Measurements from ENCODE around the gene MOB1B. TPM values are rescaled to one million over a fixed set of nuclear protein-coding genes. Genes with fewer than 3 reads are reported as not detected.

MOB1B gene
- total and polyA plus RNA-seq, 9 donors = 6.4 to 25.7 (median 17.6) TPM

DNA sequence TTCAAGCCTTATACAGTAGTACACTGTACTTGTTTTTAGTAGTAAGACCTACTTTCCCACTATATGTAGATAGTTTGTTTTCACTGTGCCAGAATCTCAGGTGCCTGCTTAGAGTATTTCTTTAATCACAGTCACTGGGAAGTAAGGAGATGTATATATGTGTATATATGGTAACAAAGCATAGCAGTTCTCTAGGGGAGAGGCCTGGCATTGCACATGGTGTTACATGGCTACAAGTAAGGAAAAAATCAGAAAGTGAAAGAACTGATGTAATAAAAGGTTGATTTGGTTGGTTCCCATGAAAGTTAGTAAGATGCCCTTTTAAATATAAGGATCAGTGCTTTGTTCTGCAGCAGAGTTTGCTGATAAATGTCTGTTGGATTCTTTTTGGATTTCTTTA lies 81.9 kb downstream of the MOB1B start:
- intact Hi-C loops (cut with DNase I) = no loop called here

DNA sequence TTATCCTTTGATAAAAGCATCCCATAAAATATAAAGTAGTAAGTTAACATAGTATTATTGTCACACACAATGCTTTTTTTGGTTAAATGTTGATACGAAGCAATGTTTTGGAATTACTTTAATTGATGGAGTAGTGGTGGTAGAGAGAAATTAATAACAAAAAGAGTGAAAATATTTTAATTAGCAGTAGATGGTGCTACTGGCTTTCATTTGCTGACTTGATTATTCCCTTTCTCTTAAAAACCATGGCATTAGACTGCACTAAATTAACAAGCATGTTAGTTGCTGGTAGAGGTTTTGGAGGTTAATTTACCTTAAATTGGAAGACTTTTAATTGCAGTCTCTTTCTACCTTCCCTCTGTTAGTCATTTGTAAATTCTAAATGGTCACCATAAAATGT lies 82.4 kb downstream of the MOB1B start:
- 71 to 82% (median 79%) methylated on average over 1 of the region's 1 CpG for WGBS, 3 donors
- Histone ChIP-seq H3K27me3 (no peaks in the 10 kb centered on the region), H3K4me1 (ENCODE audit: insufficient read depth) (no peaks in the 10 kb centered on the region), H3K27ac (no peak overlapping the region), H3K36me3 (no peaks in the 10 kb centered on the region), H3K4me3 (no peak overlapping the region), H3K9me3 (no peaks in the 10 kb centered on the region)
- TF ChIP-seq POLR2A (IDR thresholded peaks at IDR 0.05) (no peak), EP300 (IDR thresholded peaks at IDR 0.05) (no peak)
- TF ChIP-seq, protein P1, sequence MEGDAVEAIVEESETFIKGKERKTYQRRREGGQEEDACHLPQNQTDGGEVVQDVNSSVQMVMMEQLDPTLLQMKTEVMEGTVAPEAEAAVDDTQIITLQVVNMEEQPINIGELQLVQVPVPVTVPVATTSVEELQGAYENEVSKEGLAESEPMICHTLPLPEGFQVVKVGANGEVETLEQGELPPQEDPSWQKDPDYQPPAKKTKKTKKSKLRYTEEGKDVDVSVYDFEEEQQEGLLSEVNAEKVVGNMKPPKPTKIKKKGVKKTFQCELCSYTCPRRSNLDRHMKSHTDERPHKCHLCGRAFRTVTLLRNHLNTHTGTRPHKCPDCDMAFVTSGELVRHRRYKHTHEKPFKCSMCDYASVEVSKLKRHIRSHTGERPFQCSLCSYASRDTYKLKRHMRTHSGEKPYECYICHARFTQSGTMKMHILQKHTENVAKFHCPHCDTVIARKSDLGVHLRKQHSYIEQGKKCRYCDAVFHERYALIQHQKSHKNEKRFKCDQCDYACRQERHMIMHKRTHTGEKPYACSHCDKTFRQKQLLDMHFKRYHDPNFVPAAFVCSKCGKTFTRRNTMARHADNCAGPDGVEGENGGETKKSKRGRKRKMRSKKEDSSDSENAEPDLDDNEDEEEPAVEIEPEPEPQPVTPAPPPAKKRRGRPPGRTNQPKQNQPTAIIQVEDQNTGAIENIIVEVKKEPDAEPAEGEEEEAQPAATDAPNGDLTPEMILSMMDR (IDR thresholded peaks at IDR 0.05) = no peak
- intact Hi-C loops (cut with DNase I) = no loop called here
- no peak for DNase-seq

More for the DNA sequence above, 81.9 kb downstream of the MOB1B start:
- Histone ChIP-seq H3K27me3 (no peaks in the 10 kb centered on the region), H3K4me1 (ENCODE audit: insufficient read depth) (no peaks in the 10 kb centered on the region), H3K9me3 (no peaks in the 10 kb centered on the region), H3K4me3 (no peak overlapping the region), H3K27ac (no peak overlapping the region), H3K36me3 (no peaks in the 10 kb centered on the region)
- no peak for DNase-seq
- TF ChIP-seq EP300 (IDR thresholded peaks at IDR 0.05) (no peak), POLR2A (IDR thresholded peaks at IDR 0.05) (no peak)
- TF ChIP-seq, protein P1 (IDR thresholded peaks at IDR 0.05) = no peak

DNA sequence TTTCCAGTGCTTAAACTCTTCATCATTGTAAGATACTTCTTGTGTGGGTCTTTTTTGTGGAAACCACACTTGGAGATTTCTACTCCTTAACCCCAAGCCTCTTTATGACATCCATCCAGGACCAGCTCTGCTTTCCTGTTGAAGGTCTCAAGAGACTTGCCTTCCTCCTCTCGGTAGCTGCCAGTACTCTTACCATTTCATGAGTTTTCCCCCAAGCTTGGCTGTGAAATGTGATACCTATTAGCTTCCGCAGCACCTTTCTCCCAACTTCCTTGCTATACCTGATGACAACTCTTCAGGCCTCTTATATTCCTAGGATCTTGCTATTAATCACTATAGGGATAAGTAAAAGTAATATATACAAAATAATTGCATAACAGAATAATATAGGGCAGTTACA lies 89.4 kb downstream of the MOB1B start:
- WGBS, 3 donors = 86 to 96% (median 92%) methylated on average over 2 of the region's 2 CpGs
- TF ChIP-seq EP300 (IDR thresholded peaks at IDR 0.05) (no peak), POLR2A (IDR thresholded peaks at IDR 0.05) (no peak)
- TF ChIP-seq, protein P1 (IDR thresholded peaks at IDR 0.05) = no peak
- Histone ChIP-seq H3K36me3 (no peaks in the 10 kb centered on the region), H3K4me3 (no peak overlapping the region), H3K4me1 (ENCODE audit: insufficient read depth) (peaks cover 4% of the 10 kb centered on the region), H3K9me3 (no peaks in the 10 kb centered on the region), H3K27me3 (no peaks in the 10 kb centered on the region), H3K27ac (no peak overlapping the region)
- no peak for DNase-seq
- intact Hi-C loops (cut with DNase I) = loop anchor here in 3 of 4 donors (5.0 to 10.0 kb wide), 3 partner anchors 87 to 157 kb away; partner anchors contain the start of genes GRSF1 (in 3 of the 3) and MOB1B (in 1 of the 3)

DNA sequence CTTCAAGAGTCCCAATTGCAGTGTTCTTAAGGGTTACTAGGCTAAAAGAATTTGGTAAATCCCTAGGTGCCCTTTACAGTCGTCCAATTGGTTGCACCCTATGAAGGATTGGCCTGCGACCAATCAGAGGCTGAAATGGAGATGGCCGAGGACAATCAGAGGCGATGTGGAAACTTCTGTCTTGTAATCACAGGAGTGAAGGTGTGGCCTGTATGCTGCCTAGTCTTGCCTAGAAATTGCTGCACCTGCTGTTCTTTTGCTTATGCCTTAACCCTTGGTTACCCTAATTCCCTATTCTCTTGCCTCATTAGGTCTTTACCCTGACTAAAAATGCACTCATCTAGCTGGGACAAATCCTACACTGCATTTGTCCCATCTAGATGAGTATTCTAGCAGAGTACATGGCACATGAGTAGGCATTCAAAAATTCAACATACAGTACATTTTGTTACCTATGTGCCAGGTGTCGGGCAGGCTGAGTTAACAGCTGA lies 90.3 kb downstream of the MOB1B start:
- Histone ChIP-seq H3K36me3 (no peaks in the 10 kb centered on the region), H3K27ac (no peak overlapping the region), H3K4me1 (ENCODE audit: insufficient read depth) (peaks cover 4% of the 10 kb centered on the region), H3K27me3 (no peaks in the 10 kb centered on the region), H3K4me3 (peak overlapping the region; percentile 83), H3K9me3 (no peaks in the 10 kb centered on the region)
- DNase-seq = no peak
- intact Hi-C loops (cut with DNase I) = loop anchor here in 3 of 4 donors (5.0 to 10.0 kb wide), 3 partner anchors 88 to 158 kb away; partner anchors contain the start of genes GRSF1 (in 3 of the 3) and MOB1B (in 1 of the 3)
- 87 to 88% (median 88%) methylated on average over 5 of the region's 5 CpGs for WGBS, 3 donors
- TF ChIP-seq POLR2A (IDR thresholded peaks at IDR 0.05) (no peak), EP300 (IDR thresholded peaks at IDR 0.05) (no peak)
- TF ChIP-seq, protein P1 (IDR thresholded peaks at IDR 0.05) = no peak
